Mucosa of descending colon (tissue), 3 donors: ENCODE measurements around the gene FRAS1. TPM values are rescaled to one million over a fixed set of nuclear protein-coding genes. Genes with fewer than 3 reads are reported as not detected.
"Not testable (repeated sequence)": the region's sequence is repeated elsewhere in the genome, so short reads cannot be mapped to it uniquely, and the experiment has no call there.

Experiments used
- ATAC-seq: fragments of 200-7000 bp; cut with Tn5 transposase; one replicate; pipeline ENCODE4 v1.9.1; 2020; ENCODE audit warnings: mild to moderate bottlenecking, moderate library complexity
- DNase-seq, 3 donors: peaks; one replicate each; pipeline ENCODE4 v3.0.0-alpha.2; 2020
- H3K36me3 ChIP-seq: fragments of 200-600 bp; one replicate; pipeline ENCODE4 v1.8.0; 2021; ENCODE audit warnings: low read depth, mild to moderate bottlenecking
- H3K4me1 ChIP-seq: fragments of 200-600 bp; one replicate; pipeline ENCODE4 v1.8.0; 2021; ENCODE audit warnings: low read depth, mild to moderate bottlenecking
- H3K4me3 ChIP-seq: fragments of 200-600 bp; one replicate; pipeline ENCODE4 v1.8.0; 2021; ENCODE audit warnings: mild to moderate bottlenecking
- H3K9me3 ChIP-seq: fragments of 200-600 bp; one replicate; pipeline ENCODE4 v1.8.0; 2021; ENCODE audit warnings: mild to moderate bottlenecking
- CTCF ChIP-seq: fragments of 200-600 bp; IDR thresholded peaks from one replicate; pipeline ENCODE4 v1.8.0; 2022; ENCODE audit warnings: antibody characterized with exemption, mild to moderate bottlenecking
- intact Hi-C, 2 donors: fragments of 100-400 bp; cut with DNase I in 1 of 2; cut with micrococcal nuclease in 1 of 2; formaldehyde crosslinking; loops; one replicate each; pipeline versions ENCODE4 v1.11.0 to v1.11.1; 2022; cut with DNase I, micrococcal nuclease
- total RNA-seq, 3 donors: library from RNA; stranded (reverse); fragmentation: NEBNext Ultra II Directional in 2 of 3; extraction: Animal tissue kit (Norgen Biotek cat#: 25700) in 2 of 3; gene quantifications; one replicate each; pipeline versions ENCODE4 v1.2.1 to v1.2.4, GENCODE V29; 2021 to 2023
- donor health status: DM: no; HTN: no; CAD: no; lungs with moderate emphysema.
- donor health status: DM: no; HTN: no; CAD: no.
- donor health status: DM: no; HTN: yes; CAD: no.

Gene FRAS1
- total RNA-seq, 3 donors from 2014 or later = 1.2 to 9.3 (median 2.2) TPM

GRCh38 chr4:78320349-78320935, 263.3 kb downstream of the FRAS1 start:
- H3K4me1 ChIP-seq = no peaks in the 10 kb centered on the region
- TF ChIP-seq CTCF = no peak
- no peaks in the 10 kb centered on the region for H3K36me3 ChIP-seq
- DNase-seq (no peak), ATAC-seq (no peak)
- no peak overlapping the region for H3K4me3 ChIP-seq
- no peaks in the 10 kb centered on the region for H3K9me3 ChIP-seq
- intact Hi-C loops = no loop called here

DNA sequence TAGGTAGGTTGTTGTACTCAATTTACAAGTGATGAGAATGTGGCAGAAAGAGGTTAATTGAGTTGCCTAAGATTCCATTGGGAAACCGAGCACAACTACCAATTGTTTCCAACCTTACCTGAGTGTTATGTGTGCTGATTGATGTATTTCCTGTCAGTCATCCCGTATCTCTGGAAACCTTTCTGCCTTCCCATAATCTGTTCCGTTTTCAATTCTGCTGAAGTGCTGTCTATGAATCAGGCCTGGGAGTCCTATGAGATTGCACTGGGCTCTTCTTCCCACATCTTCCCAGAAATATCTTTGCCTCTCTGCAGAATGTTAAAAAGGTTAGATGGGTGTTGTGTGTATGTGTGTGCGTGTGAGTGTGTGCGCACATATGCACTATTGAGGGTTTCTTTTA, 264.9 kb downstream of the FRAS1 start:
- H3K36me3 ChIP-seq = no peaks in the 10 kb centered on the region
- DNase-seq (no peak), ATAC-seq (no peak)
- no peaks in the 10 kb centered on the region for H3K4me1 ChIP-seq
- intact Hi-C loops = no loop called here
- H3K9me3 ChIP-seq = no peaks in the 10 kb centered on the region
- TF ChIP-seq CTCF = no peak
- H3K4me3 ChIP-seq = no peak overlapping the region

GRCh38 chr4:78323439-78323838, 266.3 kb downstream of the FRAS1 start:
- intact Hi-C loops = no loop called here
- Histone ChIP-seq H3K4me3 (no peak overlapping the region), H3K9me3 (no peaks in the 10 kb centered on the region), H3K36me3 (no peaks in the 10 kb centered on the region), H3K4me1 (no peaks in the 10 kb centered on the region)
- TF ChIP-seq CTCF = no peak
- ATAC-seq (no peak), DNase-seq (no peak)

DNA sequence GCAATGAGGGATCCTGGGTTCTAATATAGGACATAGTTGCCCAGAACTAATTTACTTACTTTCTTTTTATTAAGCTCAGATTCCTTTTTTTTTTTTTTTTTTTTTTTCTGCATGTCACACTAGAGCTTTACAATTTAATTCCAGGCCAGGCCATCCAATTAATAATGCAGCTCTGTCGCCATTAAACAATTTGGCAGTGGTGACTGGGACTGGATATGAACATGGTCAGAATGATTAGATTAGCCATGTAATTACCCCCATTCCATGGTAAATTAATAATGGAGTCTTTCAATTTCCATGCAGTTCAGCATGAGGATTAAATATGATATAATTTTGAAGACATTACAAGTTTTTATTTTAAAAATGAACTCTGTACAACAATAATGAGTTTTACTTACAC, 267.5 kb downstream of the FRAS1 start:
- intact Hi-C loops = no loop called here
- TF ChIP-seq CTCF = no peak
- H3K4me1 ChIP-seq = no peaks in the 10 kb centered on the region
- H3K9me3 ChIP-seq = no peaks in the 10 kb centered on the region
- DNase-seq (no peak), ATAC-seq (no peak)
- H3K4me3 ChIP-seq = no peak overlapping the region
- no peaks in the 10 kb centered on the region for H3K36me3 ChIP-seq

DNA sequence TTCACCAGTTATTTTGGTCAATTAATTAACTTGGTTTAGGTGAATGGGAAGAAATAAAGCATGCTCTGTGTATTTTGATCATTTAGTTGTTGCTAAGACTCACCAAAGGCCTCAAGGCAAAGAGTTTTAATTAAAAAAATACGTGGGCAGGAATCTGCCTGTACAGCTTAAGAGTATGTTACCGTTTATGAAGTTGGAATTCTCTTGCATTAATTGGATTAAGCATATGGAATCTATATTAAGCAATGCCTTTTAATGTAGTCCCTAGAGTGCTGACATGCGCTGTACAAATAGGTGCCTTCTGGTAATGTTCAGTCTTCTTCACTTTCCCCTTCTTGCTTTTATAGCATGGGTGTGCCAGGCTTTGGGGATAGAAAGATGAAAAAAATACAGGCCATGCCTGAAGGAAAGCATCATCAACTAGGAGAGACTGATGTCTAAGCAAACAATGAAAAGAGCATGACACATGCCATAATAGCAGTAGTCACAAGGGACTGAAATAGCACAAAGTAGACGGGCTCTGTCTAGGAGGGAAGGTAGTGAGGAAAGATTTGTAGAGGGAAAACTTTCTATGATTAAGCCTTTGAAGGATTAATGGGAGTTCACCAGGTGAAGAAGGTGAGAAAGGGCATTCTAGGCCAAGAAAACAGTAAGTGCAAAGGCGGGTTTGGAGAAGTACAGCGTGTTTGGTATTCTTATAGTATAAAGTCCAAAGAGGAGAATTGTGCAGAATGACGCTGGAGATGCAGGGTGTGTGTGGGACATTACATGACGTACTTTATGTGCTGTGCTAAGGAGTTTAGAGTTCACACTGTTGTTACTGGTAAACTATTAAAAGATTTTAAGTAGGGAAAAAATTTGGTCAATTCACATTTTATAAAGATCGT, 268.4 kb downstream of the FRAS1 start:
- no peaks in the 10 kb centered on the region for H3K36me3 ChIP-seq
- TF ChIP-seq CTCF = no peak
- peak; percentile 97 for ATAC-seq
- H3K4me1 ChIP-seq = no peaks in the 10 kb centered on the region
- intact Hi-C loops = no loop called here
- no peak overlapping the region for H3K4me3 ChIP-seq
- DNase-seq = peak in 1 of 3 donors; percentile 30
- H3K9me3 ChIP-seq = no peaks in the 10 kb centered on the region

DNA sequence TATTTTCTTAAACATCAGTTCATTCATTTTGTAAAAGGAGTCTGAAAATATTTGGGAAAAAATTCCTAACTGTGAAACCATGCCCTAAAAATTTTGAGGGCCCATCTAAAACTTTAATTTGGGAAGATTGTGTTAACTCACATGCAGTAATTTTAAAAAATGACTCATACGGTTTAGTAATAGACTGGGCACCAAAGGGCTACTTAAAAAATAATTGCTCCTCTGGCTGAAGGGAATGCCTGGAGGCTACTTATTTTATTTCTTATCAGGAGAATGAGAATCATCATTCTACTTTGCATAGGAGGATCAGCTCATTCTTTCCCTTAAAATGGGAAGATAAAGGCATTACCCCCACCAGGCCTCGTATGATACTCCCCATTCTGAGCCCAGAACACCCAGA, 271.5 kb downstream of the FRAS1 start:
- intact Hi-C loops, H3K9me3 ChIP-seq, ATAC-seq, H3K36me3 ChIP-seq, H3K4me3 ChIP-seq, DNase-seq, H3K4me1 ChIP-seq: not testable (repeated sequence)
